CD4-positive, alpha-beta T cell (primary cell): Measurements from ENCODE around the gene BIRC6. TPM values are rescaled to one million over a fixed set of nuclear protein-coding genes. Genes with fewer than 3 reads are reported as not detected.

ENCODE experiments used
- ATAC-seq: fragments of 200-7000 bp; cut with Tn5 transposase; one replicate; pipeline ENCODE4 v1.10.0; 2022; ENCODE audit warnings: mild to moderate bottlenecking; ENCODE audit not compliant: poor library complexity
- CTCF ChIA-PET: fragments of 350-600 bp; sonication (Branson Sonifier 250); formaldehyde crosslinking; loops from one replicate; lab custom pipeline; 2021; ENCODE audit warnings: antibody characterized with exemption, inconsistent platforms; lab: Charles Lee
- POLR2A ChIA-PET: fragments of 350-600 bp; sonication (Branson Sonifier 250); formaldehyde crosslinking; loops from one replicate; lab custom pipeline; 2021; ENCODE audit warnings: antibody characterized with exemption, inconsistent platforms; lab: Charles Lee
- DNase-seq, 14 experiments: peaks; one replicate each; pipeline ENCODE4 v3.0.0-alpha.2; 2013 to 2020; ENCODE audit warnings: mixed read lengths in 2 of 14
- H3K27ac ChIP-seq, 2 donors: one replicate each; pipeline versions ENCODE4 v1.5.1 to v1.7.0; 2013; ENCODE audit warnings: low read length in 2 of 2, low read depth in 1 of 2, mild to moderate bottlenecking in 1 of 2
- H3K27me3 ChIP-seq, 2 experiments: 1 replicate in 1 of 2; 2 replicates in 1 of 2; pipeline versions ENCODE4 v1.6.1 to v1.7.0; 2013; ENCODE audit warnings: low read length in 2 of 2, control low read depth in 1 of 2, mild to moderate bottlenecking in 1 of 2, moderate library complexity in 1 of 2; ENCODE audit not compliant: insufficient read depth in 2 of 2, control insufficient read depth in 1 of 2
- H3K36me3 ChIP-seq: one replicate; pipeline ENCODE4 v1.6.1; 2013; ENCODE audit warnings: low read length, control low read depth; ENCODE audit not compliant: insufficient read depth
- H3K4me1 ChIP-seq: one replicate; pipeline ENCODE4 v1.6.1; 2013; ENCODE audit warnings: low read length, control low read depth; ENCODE audit not compliant: insufficient read depth
- H3K4me3 ChIP-seq: one replicate; pipeline ENCODE4 v1.5.1; 2013; ENCODE audit warnings: mild to moderate bottlenecking, low read length, moderate library complexity
- H3K9me3 ChIP-seq, 2 experiments: 1 replicate in 1 of 2; 2 replicates in 1 of 2; pipeline versions ENCODE4 v1.6.1 to v1.7.0; 2013; ENCODE audit warnings: low read length in 2 of 2, mild to moderate bottlenecking in 2 of 2, control low read depth in 1 of 2, moderate library complexity in 1 of 2; ENCODE audit not compliant: control insufficient read depth in 1 of 2, insufficient read depth in 1 of 2
- H3K27ac Mint-ChIP-seq: one replicate; pipeline ENCODE4 v1.8.0; 2020; ENCODE audit warnings: mixed read lengths
- H3K27me3 Mint-ChIP-seq: one replicate; pipeline ENCODE4 v1.8.0; 2021; ENCODE audit warnings: mixed read lengths
- H3K36me3 Mint-ChIP-seq: one replicate; pipeline ENCODE4 v1.8.0; 2021; ENCODE audit warnings: low read depth, mixed read lengths
- H3K4me1 Mint-ChIP-seq: one replicate; pipeline ENCODE4 v1.8.0; 2021; ENCODE audit warnings: low read depth, mixed read lengths
- H3K4me3 Mint-ChIP-seq: one replicate; pipeline ENCODE4 v1.8.0; 2020; ENCODE audit warnings: mild to moderate bottlenecking, mixed read lengths
- H3K9me3 Mint-ChIP-seq: one replicate; pipeline ENCODE4 v1.8.0; 2020; ENCODE audit warnings: mixed read lengths
- intact Hi-C, 2 experiments: fragments of 100-400 bp; cut with DNase I in 1 of 2; cut with micrococcal nuclease in 1 of 2; formaldehyde crosslinking; loops; one replicate each; pipeline versions ENCODE4 v1.15.1 to v1.9.0; 2023 to 2025; cut with DNase I, micrococcal nuclease
- total RNA-seq, 174 experiments: library from RNA in 2 of 174; stranded (reverse) in 2 of 174; gene quantifications; one replicate each; pipeline ENCODE4 v1.2.3 and lab custom pipeline; 2021 to 2026
- TF ChIP-seq, protein P1 (sequence below): fragments of 200-600 bp; IDR thresholded peaks from one replicate; pipeline ENCODE4 v1.8.0; 2022; ENCODE audit warnings: antibody characterized with exemption, mild to moderate bottlenecking

Gene BIRC6
- total RNA-seq, 2 experiments from 2014 or later = 110 to 113 TPM

DNA sequence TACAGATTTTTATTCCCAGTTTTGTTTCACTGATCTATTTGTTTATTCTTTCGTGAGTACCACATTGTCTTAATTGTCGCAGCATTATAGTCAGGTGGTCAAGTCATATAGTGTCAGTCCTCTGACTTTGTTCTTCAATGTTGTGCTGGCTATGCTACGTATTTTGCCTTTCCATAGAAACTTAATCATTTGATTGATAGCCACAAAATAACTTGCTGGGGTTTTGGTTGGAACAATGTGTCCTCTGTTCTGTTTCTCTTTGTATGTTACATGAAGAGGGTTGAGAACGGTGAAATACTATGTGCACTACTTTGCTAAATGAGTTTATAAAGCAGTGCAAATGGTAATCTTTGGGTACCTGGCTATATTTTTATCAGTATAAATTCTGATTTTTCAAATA is 206.1 kb downstream of the BIRC6 start:
- Histone ChIP-seq H3K9me3 (peaks cover 3 to 6% of the 10 kb centered on the region in 2 experiments), H3K4me1 (no peaks in the 10 kb centered on the region), H3K27me3 (no peaks in the 10 kb centered on the region), H3K27ac (no peak overlapping the region), H3K4me3 (no peak overlapping the region), H3K36me3 (peaks cover 25% of the 10 kb centered on the region)
- CTCF ChIA-PET = no interaction called here
- no peaks in the 10 kb centered on the region for H3K27me3 Mint-ChIP-seq
- no peaks in the 10 kb centered on the region for H3K9me3 Mint-ChIP-seq
- TF ChIP-seq, protein P1, sequence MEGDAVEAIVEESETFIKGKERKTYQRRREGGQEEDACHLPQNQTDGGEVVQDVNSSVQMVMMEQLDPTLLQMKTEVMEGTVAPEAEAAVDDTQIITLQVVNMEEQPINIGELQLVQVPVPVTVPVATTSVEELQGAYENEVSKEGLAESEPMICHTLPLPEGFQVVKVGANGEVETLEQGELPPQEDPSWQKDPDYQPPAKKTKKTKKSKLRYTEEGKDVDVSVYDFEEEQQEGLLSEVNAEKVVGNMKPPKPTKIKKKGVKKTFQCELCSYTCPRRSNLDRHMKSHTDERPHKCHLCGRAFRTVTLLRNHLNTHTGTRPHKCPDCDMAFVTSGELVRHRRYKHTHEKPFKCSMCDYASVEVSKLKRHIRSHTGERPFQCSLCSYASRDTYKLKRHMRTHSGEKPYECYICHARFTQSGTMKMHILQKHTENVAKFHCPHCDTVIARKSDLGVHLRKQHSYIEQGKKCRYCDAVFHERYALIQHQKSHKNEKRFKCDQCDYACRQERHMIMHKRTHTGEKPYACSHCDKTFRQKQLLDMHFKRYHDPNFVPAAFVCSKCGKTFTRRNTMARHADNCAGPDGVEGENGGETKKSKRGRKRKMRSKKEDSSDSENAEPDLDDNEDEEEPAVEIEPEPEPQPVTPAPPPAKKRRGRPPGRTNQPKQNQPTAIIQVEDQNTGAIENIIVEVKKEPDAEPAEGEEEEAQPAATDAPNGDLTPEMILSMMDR = no peak
- POLR2A ChIA-PET = interaction anchor here (0.6 kb wide), 1 partner anchor 397 kb away, joined by 3 read pairs; the partner anchor contains the start of gene SLC30A6
- no peak for DNase-seq
- peak overlapping the region; percentile 22 for H3K27ac Mint-ChIP-seq
- H3K36me3 Mint-ChIP-seq = peaks cover 74% of the 10 kb centered on the region
- intact Hi-C loops = no loop called here
- H3K4me1 Mint-ChIP-seq = peaks cover 5% of the 10 kb centered on the region
- no peak for ATAC-seq
- no peak overlapping the region for H3K4me3 Mint-ChIP-seq

DNA sequence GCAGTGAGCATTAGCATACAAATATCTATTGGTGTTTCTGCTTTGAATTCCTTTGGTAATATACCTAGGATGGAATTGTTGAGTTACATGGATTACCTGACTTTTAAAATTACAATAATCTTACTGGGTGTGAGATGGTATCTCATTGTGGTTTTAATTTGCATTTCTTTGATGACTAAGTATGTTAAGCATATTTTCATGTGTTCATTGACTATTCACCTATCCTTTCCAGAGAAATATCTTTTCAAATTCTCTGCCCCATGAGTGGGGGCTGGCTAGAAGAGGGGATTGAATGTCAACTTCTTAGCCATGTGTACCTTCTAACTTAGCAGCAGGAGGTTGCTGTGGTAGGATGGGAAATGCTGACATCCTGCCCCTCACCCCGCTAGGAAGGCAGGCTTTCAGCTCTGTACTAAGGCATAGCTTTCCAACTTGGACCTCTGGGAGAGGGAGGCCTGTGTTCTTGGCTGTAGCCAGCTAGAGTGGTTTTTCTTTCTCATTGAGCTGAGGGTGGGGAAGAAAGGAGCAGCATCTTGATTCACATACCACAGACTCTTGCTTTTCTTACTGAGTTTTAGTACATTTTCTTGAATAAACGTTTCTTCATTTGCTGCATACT is 207.7 kb downstream of the BIRC6 start:
- TF ChIP-seq, protein P1 = no peak
- no peaks in the 10 kb centered on the region for H3K27me3 ChIP-seq
- H3K9me3 Mint-ChIP-seq = no peaks in the 10 kb centered on the region
- POLR2A ChIA-PET = no interaction called here
- H3K4me3 Mint-ChIP-seq = no peak overlapping the region
- H3K27ac Mint-ChIP-seq = no peak overlapping the region
- H3K4me1 Mint-ChIP-seq = peaks cover 8% of the 10 kb centered on the region
- peaks cover 25% of the 10 kb centered on the region for H3K36me3 ChIP-seq
- peaks cover 3 to 6% of the 10 kb centered on the region in 2 experiments for H3K9me3 ChIP-seq
- intact Hi-C loops = no loop called here
- CTCF ChIA-PET = interaction anchor here (0.5 kb wide), 1 partner anchor 85 kb away, joined by 5 read pairs; no protein-coding TSS in a partner anchor
- H3K27me3 Mint-ChIP-seq = no peaks in the 10 kb centered on the region
- DNase-seq (no peak), ATAC-seq (no peak)
- H3K27ac ChIP-seq = no peak overlapping the region
- H3K4me1 ChIP-seq = no peaks in the 10 kb centered on the region
- peaks cover 71% of the 10 kb centered on the region for H3K36me3 Mint-ChIP-seq
- no peak overlapping the region for H3K4me3 ChIP-seq

DNA sequence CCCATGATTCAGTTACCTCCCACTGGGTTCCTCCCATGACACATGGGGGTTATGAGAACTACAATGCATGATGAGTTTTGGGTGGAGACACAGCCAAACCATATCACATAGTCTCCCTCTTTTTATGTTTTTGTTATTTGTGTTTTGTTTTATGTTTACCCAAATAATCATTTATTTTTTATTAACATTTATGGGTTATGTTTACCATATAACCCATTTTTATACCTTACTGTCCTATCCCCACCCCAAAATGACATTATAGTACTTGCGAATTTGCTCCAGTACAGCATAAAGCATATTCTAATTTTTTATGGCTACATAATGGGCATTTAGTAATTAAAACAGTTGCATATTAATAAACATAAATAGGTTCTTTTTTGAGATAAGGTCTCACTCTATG is 209.1 kb downstream of the BIRC6 start:
- ATAC-seq (no peak), DNase-seq (no peak)
- peaks cover 3 to 6% of the 10 kb centered on the region in 2 experiments for H3K9me3 ChIP-seq
- H3K4me1 Mint-ChIP-seq = peaks cover 17% of the 10 kb centered on the region
- intact Hi-C loops = no loop called here
- H3K4me1 ChIP-seq = no peaks in the 10 kb centered on the region
- no peaks in the 10 kb centered on the region for H3K9me3 Mint-ChIP-seq
- peaks cover 69% of the 10 kb centered on the region for H3K36me3 Mint-ChIP-seq
- no peak overlapping the region for H3K27ac Mint-ChIP-seq
- TF ChIP-seq, protein P1 = no peak
- CTCF ChIA-PET = no interaction called here
- no peaks in the 10 kb centered on the region for H3K27me3 ChIP-seq
- no peak overlapping the region for H3K4me3 ChIP-seq
- no peak overlapping the region for H3K27ac ChIP-seq
- H3K27me3 Mint-ChIP-seq = no peaks in the 10 kb centered on the region
- peaks cover 25% of the 10 kb centered on the region for H3K36me3 ChIP-seq
- POLR2A ChIA-PET = no interaction called here
- H3K4me3 Mint-ChIP-seq = no peak overlapping the region
